ENCODE measurements around the gene VPS33B. TPM values are rescaled to one million over a fixed set of nuclear protein-coding genes. Genes with fewer than 3 reads are reported as not detected.
A peak's percentile ranks its signal among the peaks of the same experiment; 100 is the strongest.
"Not testable (repeated sequence)": the region's sequence is repeated elsewhere in the genome, so short reads cannot be mapped to it uniquely, and the experiment has no call there.

The VPS33B gene
- polyA plus RNA-seq, 3 donors = 17.9 to 21.7 (median 18.0) TPM

- DNase-seq (ENCODE audit: extremely low read depth in 1 of 11, low read depth in 9 of 11, low spot score in 4 of 11) = no peak
Measured at GRCh38 chr15:91043202-91043874, 20.9 kb upstream of the VPS33B start.

GRCh38 chr15:91040856-91041255 is 18.5 kb upstream of the VPS33B start:
- DNase-seq (ENCODE audit: extremely low read depth in 1 of 11, low read depth in 9 of 11, low spot score in 4 of 11) = no peak

- no peak for DNase-seq (ENCODE audit: extremely low read depth in 1 of 11, low read depth in 9 of 11, low spot score in 4 of 11)
Measured at GRCh38 chr15:91039996-91040395, 17.6 kb upstream of the VPS33B start.

GRCh38 chr15:91032919-91033803 is 10.8 kb upstream of the VPS33B start:
- peak in 4 of 11 donors; percentile 27 to 31 (median 29) for DNase-seq (ENCODE audit: extremely low read depth in 1 of 11, low read depth in 9 of 11, low spot score in 4 of 11)

GRCh38 chr15:91031796-91032195 is 9.4 kb upstream of the VPS33B start:
- DNase-seq (ENCODE audit: extremely low read depth in 1 of 11, low read depth in 9 of 11, low spot score in 4 of 11) = no peak

GRCh38 chr15:91027677-91028076 is 5.3 kb upstream of the VPS33B start:
- DNase-seq (ENCODE audit: extremely low read depth in 1 of 11, low read depth in 9 of 11, low spot score in 4 of 11) = no peak

- DNase-seq (ENCODE audit: extremely low read depth in 1 of 11, low read depth in 9 of 11, low spot score in 4 of 11) = no peak
Measured at GRCh38 chr15:91023720-91024119, 1.3 kb upstream of the VPS33B start.

- DNase-seq (ENCODE audit: extremely low read depth in 1 of 11, low read depth in 9 of 11, low spot score in 4 of 11) = no peak
Measured at GRCh38 chr15:91022832-91023129, 387 bp upstream of the VPS33B start.

- no peak for DNase-seq (ENCODE audit: extremely low read depth in 1 of 11, low read depth in 9 of 11, low spot score in 4 of 11)
Measured at GRCh38 chr15:91021516-91022074, 799 bp downstream of the VPS33B start.

GRCh38 chr15:91018158-91018557 is 4.2 kb downstream of the VPS33B start:
- DNase-seq (ENCODE audit: extremely low read depth in 1 of 11, low read depth in 9 of 11, low spot score in 4 of 11) = no peak

GRCh38 chr15:91017716-91018115 is 4.7 kb downstream of the VPS33B start:
- DNase-seq (ENCODE audit: extremely low read depth in 1 of 11, low read depth in 9 of 11, low spot score in 4 of 11) = no peak

GRCh38 chr15:91013701-91014100 is 8.7 kb downstream of the VPS33B start:
- not testable (repeated sequence) for DNase-seq (ENCODE audit: extremely low read depth in 1 of 11, low read depth in 9 of 11, low spot score in 4 of 11)

- no peak for DNase-seq (ENCODE audit: extremely low read depth in 1 of 11, low read depth in 9 of 11, low spot score in 4 of 11)
Measured at GRCh38 chr15:91007266-91007665, 15.1 kb downstream of the VPS33B start.

- no peak for DNase-seq (ENCODE audit: extremely low read depth in 1 of 11, low read depth in 9 of 11, low spot score in 4 of 11)
Measured at GRCh38 chr15:91001209-91001608, 21.2 kb downstream of the VPS33B start.

- no peak for DNase-seq (ENCODE audit: extremely low read depth in 1 of 11, low read depth in 9 of 11, low spot score in 4 of 11)
Measured at GRCh38 chr15:90998737-90999136, 23.7 kb downstream of the VPS33B start.

GRCh38 chr15:90994417-90995311 is 27.7 kb downstream of the VPS33B start, which contains the start of gene PRC1:
TSS of gene PRC1 (minus strand) at chr15:90994535. CDS start at chr15:90994417, 118 bp downstream.
- peak; percentile 88 to 98 (median 95) for DNase-seq (ENCODE audit: extremely low read depth in 1 of 11, low read depth in 9 of 11, low spot score in 4 of 11)

GRCh38 chr15:90994059-90994416 is 28.4 kb downstream of the VPS33B start:
- DNase-seq (ENCODE audit: extremely low read depth in 1 of 11, low read depth in 9 of 11, low spot score in 4 of 11) = peak in 1 of 11 donors; percentile 15

- no peak for DNase-seq (ENCODE audit: extremely low read depth in 1 of 11, low read depth in 9 of 11, low spot score in 4 of 11)
Measured at GRCh38 chr15:90991587-90992285, 30.7 kb downstream of the VPS33B start.

- DNase-seq (ENCODE audit: extremely low read depth in 1 of 11, low read depth in 9 of 11, low spot score in 4 of 11) = no peak
Measured at GRCh38 chr15:90990446-90990845, 31.9 kb downstream of the VPS33B start.

All from renal cortex interstitium (tissue), 11 donors.